HG03108 (cell line): ENCODE results near the gene METTL16.

ENCODE experiments used
- ATAC-seq: cut with Tn5 transposase; IDR thresholded peaks from one replicate; pipeline ENCODE4 v1.9.1; 2021; ENCODE audit warnings: moderate library complexity; ENCODE audit not compliant: unreplicated experiment

METTL16 gene

GRCh38 chr17:2385240-2386210, 126.2 kb downstream of the METTL16 start:
- no peak for ATAC-seq

GRCh38 chr17:2384439-2385127, 127.1 kb downstream of the METTL16 start:
- no peak for ATAC-seq

- ATAC-seq: no peak
These were observed 128.0 kb downstream of the METTL16 start for GRCh38 chr17:2383628-2384167.

- no peak for ATAC-seq
These were observed 130.6 kb downstream of the METTL16 start for GRCh38 chr17:2380950-2381649.

- ATAC-seq: no peak
These were observed 131.3 kb downstream of the METTL16 start for GRCh38 chr17:2380226-2380922.

- no peak for ATAC-seq
These were observed 132.0 kb downstream of the METTL16 start for GRCh38 chr17:2379489-2380225.

GRCh38 chr17:2378905-2379304, 132.8 kb downstream of the METTL16 start:
- no peak for ATAC-seq

- ATAC-seq: no peak
These were observed 134.0 kb downstream of the METTL16 start for GRCh38 chr17:2377659-2378058.

- no peak for ATAC-seq
These were observed 135.6 kb downstream of the METTL16 start for GRCh38 chr17:2376107-2376506.

GRCh38 chr17:2375406-2375805, 136.3 kb downstream of the METTL16 start:
- no peak for ATAC-seq

- ATAC-seq: no peak
These were observed 137.0 kb downstream of the METTL16 start for GRCh38 chr17:2374549-2375285.

GRCh38 chr17:2373179-2373578, 138.5 kb downstream of the METTL16 start:
- ATAC-seq: no peak

GRCh38 chr17:2372681-2373080, 139.0 kb downstream of the METTL16 start:
- no peak for ATAC-seq

GRCh38 chr17:2372180-2372579, 139.5 kb downstream of the METTL16 start:
- no peak for ATAC-seq

- ATAC-seq: no peak
These were observed 140.2 kb downstream of the METTL16 start for GRCh38 chr17:2371183-2372130.

GRCh38 chr17:2370211-2370589, 141.5 kb downstream of the METTL16 start:
- ATAC-seq: no peak

- no peak for ATAC-seq
These were observed 142.0 kb downstream of the METTL16 start for GRCh38 chr17:2369551-2370210.

GRCh38 chr17:2369039-2369438, 142.6 kb downstream of the METTL16 start:
- ATAC-seq: no peak
